Glutamatergic neuron (in vitro differentiated cells): ENCODE results near the gene FRMD1. TPM values are rescaled to one million over a fixed set of nuclear protein-coding genes. Genes with fewer than 3 reads are reported as not detected.

Experiments
- DNase-seq: peaks from one replicate; pipeline ENCODE4 v3.0.0; 2022
- H3K27ac Mint-ChIP-seq: one replicate; pipeline ENCODE4 v1.8.0; 2020; ENCODE audit warnings: mild to moderate bottlenecking, mixed read lengths, inconsistent platforms; ENCODE audit not compliant: unreplicated experiment
- H3K27me3 Mint-ChIP-seq: one replicate; pipeline ENCODE4 v1.8.0; 2020; ENCODE audit warnings: mild to moderate bottlenecking, moderate library complexity, mixed read lengths, inconsistent platforms; ENCODE audit not compliant: unreplicated experiment
- H3K36me3 Mint-ChIP-seq: one replicate; pipeline ENCODE4 v1.8.0; 2020; ENCODE audit warnings: mild to moderate bottlenecking, mixed read lengths, inconsistent platforms; ENCODE audit not compliant: unreplicated experiment
- H3K4me1 Mint-ChIP-seq: one replicate; pipeline ENCODE4 v1.8.0; 2020; ENCODE audit warnings: mild to moderate bottlenecking, low read depth, mixed read lengths, inconsistent platforms; ENCODE audit not compliant: unreplicated experiment
- H3K4me3 Mint-ChIP-seq: one replicate; pipeline ENCODE4 v1.8.0; 2020; ENCODE audit warnings: mild to moderate bottlenecking, mixed read lengths, inconsistent platforms; ENCODE audit not compliant: unreplicated experiment
- H3K9me3 Mint-ChIP-seq: one replicate; pipeline ENCODE4 v1.8.0; 2020; ENCODE audit warnings: mild to moderate bottlenecking, moderate library complexity, mixed read lengths, inconsistent platforms; ENCODE audit not compliant: unreplicated experiment
- total RNA-seq: library from RNA; stranded (reverse); fragmentation: NEBNext Ultra II Directional; extraction: Animal tissue kit (Norgen Biotek cat#: 25700); gene quantifications from one replicate; pipeline ENCODE4 v1.2.1, GENCODE V29; 2021; ENCODE audit not compliant: unreplicated experiment
- TF ChIP-seq, protein P1 (sequence below): fragments of 200-600 bp; sonication (generic); IDR thresholded peaks from one replicate; pipeline ENCODE4 v1.5.0; 2021; ENCODE audit not compliant: partially characterized antibody, unreplicated experiment

Gene FRMD1
- total RNA-seq, 1 donor from 2014 or later, result not detected

- H3K36me3 Mint-ChIP-seq, result no peaks in the 10 kb centered on the region
- H3K27ac Mint-ChIP-seq, result no peak overlapping the region
- H3K4me1 Mint-ChIP-seq, result peaks cover 13% of the 10 kb centered on the region
- peaks cover 16% of the 10 kb centered on the region for H3K27me3 Mint-ChIP-seq
- TF ChIP-seq, protein P1, sequence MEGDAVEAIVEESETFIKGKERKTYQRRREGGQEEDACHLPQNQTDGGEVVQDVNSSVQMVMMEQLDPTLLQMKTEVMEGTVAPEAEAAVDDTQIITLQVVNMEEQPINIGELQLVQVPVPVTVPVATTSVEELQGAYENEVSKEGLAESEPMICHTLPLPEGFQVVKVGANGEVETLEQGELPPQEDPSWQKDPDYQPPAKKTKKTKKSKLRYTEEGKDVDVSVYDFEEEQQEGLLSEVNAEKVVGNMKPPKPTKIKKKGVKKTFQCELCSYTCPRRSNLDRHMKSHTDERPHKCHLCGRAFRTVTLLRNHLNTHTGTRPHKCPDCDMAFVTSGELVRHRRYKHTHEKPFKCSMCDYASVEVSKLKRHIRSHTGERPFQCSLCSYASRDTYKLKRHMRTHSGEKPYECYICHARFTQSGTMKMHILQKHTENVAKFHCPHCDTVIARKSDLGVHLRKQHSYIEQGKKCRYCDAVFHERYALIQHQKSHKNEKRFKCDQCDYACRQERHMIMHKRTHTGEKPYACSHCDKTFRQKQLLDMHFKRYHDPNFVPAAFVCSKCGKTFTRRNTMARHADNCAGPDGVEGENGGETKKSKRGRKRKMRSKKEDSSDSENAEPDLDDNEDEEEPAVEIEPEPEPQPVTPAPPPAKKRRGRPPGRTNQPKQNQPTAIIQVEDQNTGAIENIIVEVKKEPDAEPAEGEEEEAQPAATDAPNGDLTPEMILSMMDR, result no peak
- peak overlapping the region; percentile 38 for H3K4me3 Mint-ChIP-seq
- DNase-seq, result no peak
- H3K9me3 Mint-ChIP-seq, result peaks cover 10% of the 10 kb centered on the region
Observed at GRCh38 chr6:168102315-168102985, 23.4 kb upstream of the FRMD1 start.

DNA sequence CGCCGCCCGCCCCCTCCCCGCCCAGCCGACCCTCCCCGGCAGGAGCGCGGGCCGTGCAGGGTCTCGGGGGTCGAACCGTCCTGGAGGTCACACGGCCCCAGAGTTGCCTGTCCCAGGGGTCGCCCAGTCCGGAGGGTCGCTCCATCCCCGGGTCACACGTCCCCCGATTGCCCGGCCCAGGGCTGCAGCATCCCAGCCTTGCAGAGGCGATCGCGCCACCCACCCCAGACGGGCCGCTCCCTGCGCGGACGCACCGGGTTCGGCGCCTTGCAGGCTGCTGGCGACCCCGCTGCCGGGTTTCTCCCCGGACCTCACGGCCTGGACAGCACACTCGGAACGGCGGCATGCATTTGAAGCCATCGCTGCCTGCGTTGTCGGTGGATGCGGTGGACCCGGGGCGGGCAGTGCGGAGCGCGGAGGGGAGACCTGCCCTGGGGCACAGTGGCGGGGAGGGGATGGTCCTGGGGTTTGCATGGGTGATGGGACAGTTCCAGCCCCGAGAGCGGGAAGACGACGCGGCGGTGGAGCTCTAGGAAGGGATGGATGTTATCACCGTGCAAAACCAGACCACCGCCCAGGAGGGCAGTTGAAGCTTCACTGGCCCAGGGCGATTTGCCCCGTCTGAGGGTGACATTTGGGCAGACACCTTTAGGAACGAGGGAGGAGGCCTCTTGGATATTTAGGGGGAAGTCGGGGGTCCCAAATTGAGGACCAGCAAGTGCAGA, 22.7 kb upstream of the FRMD1 start:
- Mint-ChIP-seq H3K27ac (no peak overlapping the region), H3K4me1 (peaks cover 13% of the 10 kb centered on the region), H3K36me3 (no peaks in the 10 kb centered on the region), H3K9me3 (peaks cover 10% of the 10 kb centered on the region), H3K4me3 (peak overlapping the region; percentile 28), H3K27me3 (peaks cover 16% of the 10 kb centered on the region)
- TF ChIP-seq, protein P1, result no peak
- DNase-seq, result peak; percentile 51

DNA sequence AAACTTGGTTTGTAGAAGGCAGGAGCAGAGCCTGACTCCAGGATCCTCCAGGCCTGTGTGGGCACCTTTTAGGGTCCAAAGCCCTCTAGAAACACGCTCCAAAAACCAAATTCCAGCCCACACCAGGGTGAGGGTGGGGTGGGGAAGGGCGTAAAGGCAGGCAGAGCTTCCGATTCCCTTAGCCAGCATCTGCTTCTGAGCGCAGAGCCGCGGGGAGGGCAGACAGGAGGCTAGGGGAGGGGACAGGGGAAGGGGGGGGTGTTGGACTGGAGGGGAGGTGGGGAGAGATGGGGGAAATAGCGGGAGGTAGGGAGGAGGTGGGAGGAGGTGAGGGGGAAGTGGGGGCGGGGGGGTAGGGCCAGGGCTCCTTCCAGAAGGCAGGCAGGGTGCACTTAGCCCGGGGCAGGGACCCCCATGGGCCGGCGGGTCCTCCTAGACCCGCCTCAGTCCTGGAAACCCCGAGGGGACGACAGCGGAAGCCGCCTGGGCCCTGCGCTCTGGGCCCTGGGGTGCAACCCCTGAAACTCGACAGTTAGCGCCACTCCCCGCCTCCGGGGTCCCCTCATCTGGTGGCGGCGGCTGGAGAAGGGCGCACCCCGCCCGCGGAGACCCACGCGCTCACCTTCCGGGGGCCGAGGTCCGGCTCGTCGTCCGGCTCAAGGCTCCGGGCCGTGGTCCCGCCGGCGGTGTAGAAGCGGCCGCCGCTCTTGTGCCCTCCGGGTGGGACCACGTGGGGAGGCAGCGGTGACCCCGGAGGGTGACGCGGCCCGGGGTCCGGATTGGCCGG, 22.0 kb upstream of the FRMD1 start:
- peaks cover 16% of the 10 kb centered on the region for H3K27me3 Mint-ChIP-seq

DNA sequence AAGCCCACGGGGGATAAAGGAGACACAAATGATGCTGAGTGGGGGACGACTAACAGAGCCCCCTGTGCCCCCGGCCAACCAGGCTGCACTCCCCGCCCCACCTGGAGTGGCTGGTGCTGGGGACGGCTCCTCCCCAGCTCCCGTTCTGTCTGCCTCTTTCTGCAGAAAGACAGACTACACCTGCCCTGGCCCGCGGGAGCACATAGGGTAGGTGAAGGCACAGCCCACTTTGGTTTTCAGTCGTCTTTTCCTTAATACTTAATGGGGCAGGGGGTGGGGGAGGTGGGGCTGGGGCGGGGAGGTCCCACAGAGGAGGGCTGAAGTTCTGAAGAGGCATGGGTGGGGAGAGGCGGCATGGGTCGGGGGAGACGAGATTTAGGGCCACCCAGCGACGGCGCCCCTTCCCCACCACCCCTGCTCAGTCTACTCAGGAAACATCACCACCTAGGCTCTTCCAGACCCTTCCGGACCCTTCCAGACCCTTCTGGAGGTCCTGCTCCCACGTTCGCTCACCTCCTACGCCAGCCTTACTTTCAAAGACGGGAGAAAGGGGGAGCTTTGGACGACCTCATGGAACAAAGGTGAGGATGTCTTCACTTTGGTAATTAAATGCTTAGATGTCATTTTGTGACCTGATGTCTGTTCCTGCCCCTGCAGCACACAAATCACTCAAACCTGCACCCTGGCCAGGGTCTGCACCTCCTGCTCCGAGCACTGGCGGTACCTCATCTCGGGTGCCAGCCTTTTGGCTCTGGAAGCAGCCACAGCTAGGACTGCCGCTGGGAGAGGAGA, 21.2 kb upstream of the FRMD1 start:
- Mint-ChIP-seq H3K27ac (no peak overlapping the region), H3K4me3 (no peak overlapping the region), H3K27me3 (peaks cover 18% of the 10 kb centered on the region), H3K9me3 (peaks cover 12% of the 10 kb centered on the region), H3K4me1 (peaks cover 13% of the 10 kb centered on the region), H3K36me3 (no peaks in the 10 kb centered on the region)
- DNase-seq, result no peak
- TF ChIP-seq, protein P1, result no peak

More for the DNA sequence above, 22.0 kb upstream of the FRMD1 start:
- Mint-ChIP-seq H3K36me3 (no peaks in the 10 kb centered on the region), H3K27ac (no peak overlapping the region), H3K9me3 (peaks cover 10% of the 10 kb centered on the region), H3K4me3 (no peak overlapping the region), H3K4me1 (peaks cover 13% of the 10 kb centered on the region)
- no peak for DNase-seq
- TF ChIP-seq, protein P1, result no peak
